HepG2 (cell line): ENCODE data around the gene BAG5. TPM values are rescaled to one million over a fixed set of nuclear protein-coding genes. Genes with fewer than 3 reads are reported as not detected.

Experiments used
- CREM ChIP-seq, 2 experiments: sonication (generic) in 1 of 2; formaldehyde crosslinking in 1 of 2; IDR thresholded peaks; 2 replicates each; pipeline versions ENCODE4 v1.4.0 to v1.6.1; 2016 to 2020; ENCODE audit warnings: antibody characterized with exemption in 1 of 2, mild to moderate bottlenecking in 1 of 2, missing genetic modification reagents in 1 of 2
- GLI4 ChIP-seq: sonication (generic); formaldehyde crosslinking; IDR thresholded peaks from 2 replicates; pipeline ENCODE4 v1.5.1; 2020; ENCODE audit warnings: missing genetic modification reagents, mild to moderate bottlenecking, moderate library complexity, borderline replicate concordance
- HNRNPK ChIP-seq: fragments of 200-400 bp; formaldehyde crosslinking; IDR thresholded peaks from 2 replicates; pipeline ENCODE4 v1.6.1; 2018; ENCODE audit warnings: low read length, low read depth, moderate library complexity, mild to moderate bottlenecking; ENCODE audit not compliant: poor library complexity, severe bottlenecking
- KLF6 ChIP-seq: IDR thresholded peaks from 2 replicates; pipeline ENCODE4 v1.8.0; 2016; ENCODE audit warnings: missing biosample characterization, missing genetic modification reagents
- MED1 ChIP-seq: sonication (generic); formaldehyde crosslinking; IDR thresholded peaks from 2 replicates; pipeline ENCODE4 v1.4.0; 2020; ENCODE audit warnings: missing genetic modification reagents
- MEIS1 ChIP-seq: sonication (generic); formaldehyde crosslinking; IDR thresholded peaks from 2 replicates; pipeline ENCODE4 v1.9.0; 2021; ENCODE audit warnings: mild to moderate bottlenecking, missing genetic modification reagents, moderate library complexity, borderline replicate concordance
- PHF8 ChIP-seq: sonication (generic); formaldehyde crosslinking; IDR thresholded peaks from 2 replicates; pipeline ENCODE4 v1.5.0; 2020; ENCODE audit warnings: missing genetic modification reagents
- RBM39 ChIP-seq: fragments of 200-400 bp; formaldehyde crosslinking; IDR thresholded peaks from one replicate; pipeline ENCODE4 v1.6.1; 2018; ENCODE audit warnings: antibody characterized with exemption, mild to moderate bottlenecking, low read depth, low read length; ENCODE audit not compliant: poor library complexity, severe bottlenecking
- SALL1 ChIP-seq: sonication (generic); formaldehyde crosslinking; IDR thresholded peaks from 2 replicates; pipeline ENCODE4 v1.8.0; 2022; ENCODE audit warnings: mild to moderate bottlenecking, missing genetic modification reagents
- SOX5 ChIP-seq: IDR thresholded peaks from 2 replicates; pipeline ENCODE4 v1.6.1; 2016; ENCODE audit warnings: borderline replicate concordance
- ZFX ChIP-seq: sonication (generic); formaldehyde crosslinking; IDR thresholded peaks from 2 replicates; pipeline ENCODE4 v1.4.0; 2020; ENCODE audit warnings: mild to moderate bottlenecking, low read depth, missing genetic modification reagents, moderate library complexity
- ZNF121 ChIP-seq: sonication (generic); formaldehyde crosslinking; IDR thresholded peaks from 2 replicates; pipeline ENCODE4 v1.5.0; 2020; ENCODE audit warnings: mild to moderate bottlenecking, missing genetic modification reagents
- ZNF124 ChIP-seq: sonication (generic); formaldehyde crosslinking; IDR thresholded peaks from 2 replicates; pipeline ENCODE4 v1.4.0; 2020; ENCODE audit warnings: missing genetic modification reagents
- ZNF577 ChIP-seq: sonication (generic); formaldehyde crosslinking; IDR thresholded peaks from 2 replicates; pipeline ENCODE4 v1.4.0; 2020; ENCODE audit warnings: mild to moderate bottlenecking, low read depth, missing genetic modification reagents, borderline replicate concordance
- ZNF614 ChIP-seq: IDR thresholded peaks from 2 replicates; pipeline ENCODE4 v1.6.1; 2018; ENCODE audit warnings: missing biosample characterization, missing genetic modification reagents, inconsistent platforms, borderline replicate concordance
- ZNF652 ChIP-seq: IDR thresholded peaks from 2 replicates; pipeline ENCODE4 v1.6.1; 2016; ENCODE audit warnings: low read depth, borderline replicate concordance
- ZNF883 ChIP-seq: sonication (generic); formaldehyde crosslinking; IDR thresholded peaks from 2 replicates; pipeline ENCODE4 v1.5.1; 2020; ENCODE audit warnings: mild to moderate bottlenecking, missing genetic modification reagents; ENCODE audit errors: not compliant biosample characterization
- polyA plus RNA-seq, 8 experiments: library from polyadenylated mRNA; depleted of rRNA in 3 of 8; stranded (reverse) in 7 of 8; unstranded in 1 of 8; fragments of >200 nt; fragmentation: Illumina TruSeq in 4 of 8; extraction: Trizol in 4 of 8; gene quantifications; 2 replicates each; pipeline versions ENCODE4 v1.2.1 to v1.2.3, GENCODE V29; 2011 to 2016; ENCODE audit warnings: low read depth in 4 of 8, missing spikeins in 1 of 8, mixed read lengths in 1 of 8; ENCODE audit not compliant: insufficient read depth in 1 of 8
- total RNA-seq, 5 experiments: library from RNA; depleted of rRNA; stranded (reverse); fragments of >200 nt; fragmentation: Illumina TruSeq; extraction: Trizol; gene quantifications; 2 replicates each; pipeline ENCODE4 v1.2.3, GENCODE V29; 2016; ENCODE audit warnings: low read depth in 1 of 5
- TF ChIP-seq, protein P1 (sequence below): sonication (generic); formaldehyde crosslinking; IDR thresholded peaks from 2 replicates; pipeline ENCODE4 v1.4.0; 2020; ENCODE audit warnings: missing genetic modification reagents, borderline replicate concordance
- TF ChIP-seq, protein P2 (sequence below): sonication (generic); formaldehyde crosslinking; IDR thresholded peaks from 2 replicates; pipeline ENCODE4 v1.5.0; 2020; ENCODE audit warnings: mild to moderate bottlenecking, missing genetic modification reagents
- TF ChIP-seq, protein P3 (sequence below): sonication (generic); formaldehyde crosslinking; IDR thresholded peaks from 2 replicates; pipeline ENCODE4 v1.4.0; 2020; ENCODE audit warnings: mild to moderate bottlenecking, missing genetic modification reagents

BAG5 gene
- total and polyA plus RNA-seq, 2 of the 13 experiments (the other 11 are each of a cell fraction or from before 2014, with no cell fraction given), result 3.5 to 21.0 TPM

DNA sequence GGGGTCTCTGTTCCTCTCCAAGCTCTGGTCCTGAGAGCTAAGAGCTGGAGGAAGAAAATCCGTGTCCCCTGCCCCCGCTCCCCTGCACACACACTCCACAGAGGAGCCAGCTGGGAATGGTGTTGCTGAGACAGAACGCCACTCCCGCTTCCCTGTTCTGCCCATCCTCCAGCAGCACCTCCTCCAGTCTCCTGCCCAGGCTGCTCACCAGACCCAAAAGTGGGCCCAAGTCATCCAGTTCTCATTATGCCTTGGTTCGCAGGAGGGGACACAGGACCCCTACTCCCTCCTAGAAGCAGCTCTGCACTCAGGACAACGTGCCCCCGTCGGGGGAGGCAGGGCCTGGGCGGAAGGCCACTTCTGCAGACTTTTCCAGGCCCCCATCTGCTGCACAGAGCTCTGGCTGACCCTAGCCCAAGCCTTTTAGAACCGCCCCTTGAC is 34.3 kb downstream of the BAG5 start (continued):
- TF ChIP-seq RBM39, result peak; percentile 82
- TF ChIP-seq ZFX (CRISPR knock-in tag), result no peak
- peak; percentile 17; the same call in 1 of the 2 replicates for TF ChIP-seq SALL1
- 0 out of 2 replicates have a peak, but pooled peaks have one; percentile 17 for TF ChIP-seq GLI4 (CRISPR knock-in tag)
- 0 out of 2 replicates have a peak, but pooled peaks have one; percentile 13 for TF ChIP-seq MEIS1 (CRISPR knock-in tag)
- TF ChIP-seq, protein P1, sequence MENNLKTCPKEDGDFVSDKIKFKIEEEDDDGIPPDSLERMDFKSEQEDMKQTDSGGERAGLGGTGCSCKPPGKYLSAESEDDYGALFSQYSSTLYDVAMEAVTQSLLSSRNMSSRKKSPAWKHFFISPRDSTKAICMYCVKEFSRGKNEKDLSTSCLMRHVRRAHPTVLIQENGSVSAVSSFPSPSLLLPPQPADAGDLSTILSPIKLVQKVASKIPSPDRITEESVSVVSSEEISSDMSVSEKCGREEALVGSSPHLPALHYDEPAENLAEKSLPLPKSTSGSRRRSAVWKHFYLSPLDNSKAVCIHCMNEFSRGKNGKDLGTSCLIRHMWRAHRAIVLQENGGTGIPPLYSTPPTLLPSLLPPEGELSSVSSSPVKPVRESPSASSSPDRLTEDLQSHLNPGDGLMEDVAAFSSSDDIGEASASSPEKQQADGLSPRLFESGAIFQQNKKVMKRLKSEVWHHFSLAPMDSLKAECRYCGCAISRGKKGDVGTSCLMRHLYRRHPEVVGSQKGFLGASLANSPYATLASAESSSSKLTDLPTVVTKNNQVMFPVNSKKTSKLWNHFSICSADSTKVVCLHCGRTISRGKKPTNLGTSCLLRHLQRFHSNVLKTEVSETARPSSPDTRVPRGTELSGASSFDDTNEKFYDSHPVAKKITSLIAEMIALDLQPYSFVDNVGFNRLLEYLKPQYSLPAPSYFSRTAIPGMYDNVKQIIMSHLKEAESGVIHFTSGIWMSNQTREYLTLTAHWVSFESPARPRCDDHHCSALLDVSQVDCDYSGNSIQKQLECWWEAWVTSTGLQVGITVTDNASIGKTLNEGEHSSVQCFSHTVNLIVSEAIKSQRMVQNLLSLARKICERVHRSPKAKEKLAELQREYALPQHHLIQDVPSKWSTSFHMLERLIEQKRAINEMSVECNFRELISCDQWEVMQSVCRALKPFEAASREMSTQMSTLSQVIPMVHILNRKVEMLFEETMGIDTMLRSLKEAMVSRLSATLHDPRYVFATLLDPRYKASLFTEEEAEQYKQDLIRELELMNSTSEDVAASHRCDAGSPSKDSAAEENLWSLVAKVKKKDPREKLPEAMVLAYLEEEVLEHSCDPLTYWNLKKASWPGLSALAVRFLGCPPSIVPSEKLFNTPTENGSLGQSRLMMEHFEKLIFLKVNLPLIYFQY, result no peak
- no peak for TF ChIP-seq ZNF577
- TF ChIP-seq ZNF883, result no peak
- no peak for TF ChIP-seq ZNF124 (CRISPR knock-in tag)
- TF ChIP-seq, protein P2, sequence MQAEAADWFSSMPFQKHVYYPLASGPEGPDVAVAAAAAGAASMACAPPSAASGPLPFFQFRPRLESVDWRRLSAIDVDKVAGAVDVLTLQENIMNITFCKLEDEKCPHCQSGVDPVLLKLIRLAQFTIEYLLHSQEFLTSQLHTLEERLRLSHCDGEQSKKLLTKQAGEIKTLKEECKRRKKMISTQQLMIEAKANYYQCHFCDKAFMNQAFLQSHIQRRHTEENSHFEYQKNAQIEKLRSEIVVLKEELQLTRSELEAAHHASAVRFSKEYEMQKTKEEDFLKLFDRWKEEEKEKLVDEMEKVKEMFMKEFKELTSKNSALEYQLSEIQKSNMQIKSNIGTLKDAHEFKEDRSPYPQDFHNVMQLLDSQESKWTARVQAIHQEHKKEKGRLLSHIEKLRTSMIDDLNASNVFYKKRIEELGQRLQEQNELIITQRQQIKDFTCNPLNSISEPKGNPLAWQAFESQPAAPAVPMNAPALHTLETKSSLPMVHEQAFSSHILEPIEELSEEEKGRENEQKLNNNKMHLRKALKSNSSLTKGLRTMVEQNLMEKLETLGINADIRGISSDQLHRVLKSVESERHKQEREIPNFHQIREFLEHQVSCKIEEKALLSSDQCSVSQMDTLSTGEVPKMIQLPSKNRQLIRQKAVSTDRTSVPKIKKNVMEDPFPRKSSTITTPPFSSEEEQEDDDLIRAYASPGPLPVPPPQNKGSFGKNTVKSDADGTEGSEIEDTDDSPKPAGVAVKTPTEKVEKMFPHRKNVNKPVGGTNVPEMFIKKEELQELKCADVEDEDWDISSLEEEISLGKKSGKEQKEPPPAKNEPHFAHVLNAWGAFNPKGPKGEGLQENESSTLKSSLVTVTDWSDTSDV (CRISPR knock-in tag), result no peak
- TF ChIP-seq ZNF652 (CRISPR knock-in tag), result no peak
- TF ChIP-seq, protein P3, sequence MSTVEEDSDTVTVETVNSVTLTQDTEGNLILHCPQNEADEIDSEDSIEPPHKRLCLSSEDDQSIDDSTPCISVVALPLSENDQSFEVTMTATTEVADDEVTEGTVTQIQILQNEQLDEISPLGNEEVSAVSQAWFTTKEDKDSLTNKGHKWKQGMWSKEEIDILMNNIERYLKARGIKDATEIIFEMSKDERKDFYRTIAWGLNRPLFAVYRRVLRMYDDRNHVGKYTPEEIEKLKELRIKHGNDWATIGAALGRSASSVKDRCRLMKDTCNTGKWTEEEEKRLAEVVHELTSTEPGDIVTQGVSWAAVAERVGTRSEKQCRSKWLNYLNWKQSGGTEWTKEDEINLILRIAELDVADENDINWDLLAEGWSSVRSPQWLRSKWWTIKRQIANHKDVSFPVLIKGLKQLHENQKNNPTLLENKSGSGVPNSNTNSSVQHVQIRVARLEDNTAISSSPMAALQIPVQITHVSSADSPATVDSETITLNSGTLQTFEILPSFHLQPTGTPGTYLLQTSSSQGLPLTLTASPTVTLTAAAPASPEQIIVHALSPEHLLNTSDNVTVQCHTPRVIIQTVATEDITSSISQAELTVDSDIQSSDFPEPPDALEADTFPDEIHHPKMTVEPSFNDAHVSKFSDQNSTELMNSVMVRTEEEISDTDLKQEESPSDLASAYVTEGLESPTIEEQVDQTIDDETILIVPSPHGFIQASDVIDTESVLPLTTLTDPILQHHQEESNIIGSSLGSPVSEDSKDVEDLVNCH (CRISPR knock-in tag), result no peak
- no peak for TF ChIP-seq ZNF614 (CRISPR knock-in tag)
- TF ChIP-seq MED1 (CRISPR knock-in tag), result no peak
- no peak for TF ChIP-seq CREM (IDR thresholded peaks at IDR 0.05)
- TF ChIP-seq CREM (CRISPR knock-in tag; IDR thresholded peaks at IDR 0.05), result no peak
- no peak for TF ChIP-seq PHF8
- TF ChIP-seq ZNF121 (CRISPR knock-in tag), result no peak
- TF ChIP-seq SOX5, result no peak
- no peak for TF ChIP-seq HNRNPK
- no peak for TF ChIP-seq KLF6
